Measurements from ENCODE around the gene ANGPTL5. TPM values are rescaled to one million over a fixed set of nuclear protein-coding genes. Genes with fewer than 3 reads are reported as not detected.
"Not testable (repeated sequence)": the region's sequence is repeated elsewhere in the genome, so short reads cannot be mapped to it uniquely, and the experiment has no call there.

Gene ANGPTL5
- not detected in 2 replicates for total RNA-seq (2014; rRNA removed; shearing (Covaris generic); ENCODE audit: low replicate concordance)

GRCh38 chr11:101916422-101916821, at the start of gene ANGPTL5:
TSS of gene ANGPTL5 (minus strand) at chr11:101916522. CDS start at chr11:101907909, 8,613 bp downstream.
- Histone ChIP-seq H2AFZ (ENCODE audit: low read length) (peak within 1 kb of the TSS; percentile 63), H3K27ac (ENCODE audit: low read length) (peak within 1 kb of the TSS; percentile 69), H3K4me3 (ENCODE audit: low read length) (peak within 1 kb of the TSS; percentile 64)

GRCh38 chr11:101964200-101964599, 47.9 kb upstream of the ANGPTL5 start:
- not testable (repeated sequence) for H3K79me2 ChIP-seq (ENCODE audit: low read length); H3K36me3 ChIP-seq (ENCODE audit: insufficient read depth, low read length); H3K9me2 ChIP-seq (replicated peaks; ENCODE audit: insufficient read depth, low read length); H3K9ac ChIP-seq (ENCODE audit: low read length); H3K4me2 ChIP-seq (ENCODE audit: low read depth, low read length, poor library complexity, severe bottlenecking); H3K4me1 ChIP-seq (ENCODE audit: low read length); H3K27me3 ChIP-seq (ENCODE audit: low read length); H3K4me3 ChIP-seq (ENCODE audit: low read length); H4K20me1 ChIP-seq (ENCODE audit: insufficient read depth, low read depth, low read length); H2AFZ ChIP-seq (ENCODE audit: low read length); H3K9me3 ChIP-seq (ENCODE audit: low read length); H3K27ac ChIP-seq (ENCODE audit: low read length); DNase-seq

More at GRCh38 chr11:101916422-101916821, at the start of gene ANGPTL5:
- H3K36me3 ChIP-seq (ENCODE audit: insufficient read depth, low read length): no peaks in the 10 kb centered on the region
- no peaks in the 10 kb centered on the region; the same call in 1 of the 2 replicates for H3K9me2 ChIP-seq (replicated peaks; ENCODE audit: insufficient read depth, low read length)
- H3K79me2 ChIP-seq (ENCODE audit: low read length): no peaks in the 10 kb centered on the region
- peak within 1 kb of the TSS; percentile 72 for H3K9ac ChIP-seq (ENCODE audit: low read length)
- no peaks in the 10 kb centered on the region for H4K20me1 ChIP-seq (ENCODE audit: insufficient read depth, low read depth, low read length)
- peaks cover 33% of the 10 kb centered on the region for H3K4me1 ChIP-seq (ENCODE audit: low read length)
- no peaks in the 10 kb centered on the region for H3K9me3 ChIP-seq (ENCODE audit: low read length)
- H3K4me2 ChIP-seq (ENCODE audit: low read depth, low read length, poor library complexity, severe bottlenecking): peak within 1 kb of the TSS; percentile 71
- no peaks in the 10 kb centered on the region for H3K27me3 ChIP-seq (ENCODE audit: low read length)
- DNase-seq: peak; percentile 51

GRCh38 chr11:101960231-101960630, 43.9 kb upstream of the ANGPTL5 start:
- no peaks in the 10 kb centered on the region for H3K36me3 ChIP-seq (ENCODE audit: insufficient read depth, low read length)
- H3K4me2 ChIP-seq (ENCODE audit: low read depth, low read length, poor library complexity, severe bottlenecking): no peak overlapping the region
- H3K27ac ChIP-seq (ENCODE audit: low read length): no peak overlapping the region
- H3K9me3 ChIP-seq (ENCODE audit: low read length): no peaks in the 10 kb centered on the region
- H3K9me2 ChIP-seq (replicated peaks; ENCODE audit: insufficient read depth, low read length): no peaks in the 10 kb centered on the region
- H2AFZ ChIP-seq (ENCODE audit: low read length): no peak overlapping the region
- H4K20me1 ChIP-seq (ENCODE audit: insufficient read depth, low read depth, low read length): no peaks in the 10 kb centered on the region
- H3K9ac ChIP-seq (ENCODE audit: low read length): no peak overlapping the region
- no peak overlapping the region for H3K4me3 ChIP-seq (ENCODE audit: low read length)
- H3K79me2 ChIP-seq (ENCODE audit: low read length): no peaks in the 10 kb centered on the region
- DNase-seq: no peak
- H3K27me3 ChIP-seq (ENCODE audit: low read length): no peaks in the 10 kb centered on the region
- H3K4me1 ChIP-seq (ENCODE audit: low read length): no peaks in the 10 kb centered on the region

- Histone ChIP-seq H4K20me1 (ENCODE audit: insufficient read depth, low read depth, low read length) (no peaks in the 10 kb centered on the region), H3K4me1 (ENCODE audit: low read length) (no peaks in the 10 kb centered on the region), H2AFZ (ENCODE audit: low read length) (no peak overlapping the region), H3K9me2 (replicated peaks; ENCODE audit: insufficient read depth, low read length) (no peaks in the 10 kb centered on the region), H3K4me2 (ENCODE audit: low read depth, low read length, poor library complexity, severe bottlenecking) (no peak overlapping the region), H3K4me3 (ENCODE audit: low read length) (no peak overlapping the region), H3K27me3 (ENCODE audit: low read length) (no peaks in the 10 kb centered on the region), H3K9me3 (ENCODE audit: low read length) (no peaks in the 10 kb centered on the region), H3K27ac (ENCODE audit: low read length) (no peak overlapping the region), H3K79me2 (ENCODE audit: low read length) (no peaks in the 10 kb centered on the region), H3K9ac (ENCODE audit: low read length) (no peak overlapping the region), H3K36me3 (ENCODE audit: insufficient read depth, low read length) (no peaks in the 10 kb centered on the region)
- DNase-seq: no peak
Observed at GRCh38 chr11:101955701-101956100, 39.4 kb upstream of the ANGPTL5 start.

- Histone ChIP-seq H3K9ac (ENCODE audit: low read length) (no peak overlapping the region), H3K27me3 (ENCODE audit: low read length) (no peaks in the 10 kb centered on the region), H4K20me1 (ENCODE audit: insufficient read depth, low read depth, low read length) (no peaks in the 10 kb centered on the region), H3K27ac (ENCODE audit: low read length) (no peak overlapping the region), H3K4me1 (ENCODE audit: low read length) (no peaks in the 10 kb centered on the region), H3K9me2 (replicated peaks; ENCODE audit: insufficient read depth, low read length) (no peaks in the 10 kb centered on the region), H3K36me3 (ENCODE audit: insufficient read depth, low read length) (no peaks in the 10 kb centered on the region), H3K4me2 (ENCODE audit: low read depth, low read length, poor library complexity, severe bottlenecking) (no peak overlapping the region), H3K9me3 (ENCODE audit: low read length) (no peaks in the 10 kb centered on the region), H2AFZ (ENCODE audit: low read length) (no peak overlapping the region), H3K79me2 (ENCODE audit: low read length) (no peaks in the 10 kb centered on the region), H3K4me3 (ENCODE audit: low read length) (no peak overlapping the region)
- no peak for DNase-seq
Observed at GRCh38 chr11:101955278-101955677, 39.0 kb upstream of the ANGPTL5 start.

- Histone ChIP-seq H3K79me2 (ENCODE audit: low read length) (no peaks in the 10 kb centered on the region), H3K36me3 (ENCODE audit: insufficient read depth, low read length) (no peaks in the 10 kb centered on the region), H3K9ac (ENCODE audit: low read length) (no peak overlapping the region), H3K4me3 (ENCODE audit: low read length) (no peak overlapping the region), H4K20me1 (ENCODE audit: insufficient read depth, low read depth, low read length) (no peaks in the 10 kb centered on the region), H3K9me3 (ENCODE audit: low read length) (no peaks in the 10 kb centered on the region), H2AFZ (ENCODE audit: low read length) (no peak overlapping the region), H3K27ac (ENCODE audit: low read length) (no peak overlapping the region), H3K9me2 (replicated peaks; ENCODE audit: insufficient read depth, low read length) (no peaks in the 10 kb centered on the region), H3K4me1 (ENCODE audit: low read length) (no peaks in the 10 kb centered on the region), H3K27me3 (ENCODE audit: low read length) (no peaks in the 10 kb centered on the region), H3K4me2 (ENCODE audit: low read depth, low read length, poor library complexity, severe bottlenecking) (no peak overlapping the region)
- no peak for DNase-seq
Observed at GRCh38 chr11:101949680-101950220, 33.4 kb upstream of the ANGPTL5 start.

GRCh38 chr11:101945448-101945847, 29.1 kb upstream of the ANGPTL5 start:
- no peak overlapping the region for H3K4me3 ChIP-seq (ENCODE audit: low read length)
- H4K20me1 ChIP-seq (ENCODE audit: insufficient read depth, low read depth, low read length): no peaks in the 10 kb centered on the region; the same call in 1 of the 2 replicates
- H3K4me1 ChIP-seq (ENCODE audit: low read length): no peaks in the 10 kb centered on the region
- no peaks in the 10 kb centered on the region for H3K9me2 ChIP-seq (replicated peaks; ENCODE audit: insufficient read depth, low read length)
- no peak overlapping the region for H2AFZ ChIP-seq (ENCODE audit: low read length)
- H3K27ac ChIP-seq (ENCODE audit: low read length): no peak overlapping the region
- H3K9ac ChIP-seq (ENCODE audit: low read length): no peak overlapping the region
- DNase-seq: no peak
- no peak overlapping the region for H3K4me2 ChIP-seq (ENCODE audit: low read depth, low read length, poor library complexity, severe bottlenecking)
- H3K79me2 ChIP-seq (ENCODE audit: low read length): no peaks in the 10 kb centered on the region
- H3K36me3 ChIP-seq (ENCODE audit: insufficient read depth, low read length): no peaks in the 10 kb centered on the region
- H3K27me3 ChIP-seq (ENCODE audit: low read length): 0 out of 2 replicates have a peak, but pooled peaks cover 2% of the 10 kb centered on the region
- no peaks in the 10 kb centered on the region for H3K9me3 ChIP-seq (ENCODE audit: low read length)

GRCh38 chr11:101944923-101945322, 28.6 kb upstream of the ANGPTL5 start:
- DNase-seq: no peak
- Histone ChIP-seq H3K4me1 (ENCODE audit: low read length) (no peaks in the 10 kb centered on the region), H3K4me3 (ENCODE audit: low read length) (no peak overlapping the region), H3K79me2 (ENCODE audit: low read length) (no peaks in the 10 kb centered on the region), H3K9ac (ENCODE audit: low read length) (no peak overlapping the region), H3K9me2 (replicated peaks; ENCODE audit: insufficient read depth, low read length) (no peaks in the 10 kb centered on the region), H3K36me3 (ENCODE audit: insufficient read depth, low read length) (no peaks in the 10 kb centered on the region), H3K27ac (ENCODE audit: low read length) (no peak overlapping the region), H4K20me1 (ENCODE audit: insufficient read depth, low read depth, low read length) (no peaks in the 10 kb centered on the region; the same call in 1 of the 2 replicates), H3K4me2 (ENCODE audit: low read depth, low read length, poor library complexity, severe bottlenecking) (no peak overlapping the region), H3K27me3 (ENCODE audit: low read length) (0 out of 2 replicates have a peak, but pooled peaks cover 2% of the 10 kb centered on the region), H3K9me3 (ENCODE audit: low read length) (no peaks in the 10 kb centered on the region), H2AFZ (ENCODE audit: low read length) (no peak overlapping the region)
